T-cell (primary cell): Measurements from ENCODE around the gene RD3L. TPM values are rescaled to one million over a fixed set of nuclear protein-coding genes. Genes with fewer than 3 reads are reported as not detected.
"Not testable (repeated sequence)": the region's sequence is repeated elsewhere in the genome, so short reads cannot be mapped to it uniquely, and the experiment has no call there.

ENCODE experiments used
- ATAC-seq, 4 experiments: fragments of 200-7000 bp in 3 of 4; fragments of 150-1000 bp in 1 of 4; cut with Tn5 transposase; replicated peaks in 1 of 4; 1 replicate in 3 of 4; 2 replicates in 1 of 4; pipeline ENCODE4 v1.10.0; 2021; ENCODE audit warnings: moderate library complexity in 3 of 4, mild to moderate bottlenecking in 2 of 4, moderate number of reproducible peaks in 1 of 4
- CTCF ChIA-PET, 2 donors: fragments of 300-600 bp; sonication (Branson Sonifier 250); formaldehyde crosslinking; loops; one replicate each; lab custom pipeline; 2022; ENCODE audit warnings: antibody characterized with exemption in 2 of 2; lab: Charles Lee
- POLR2A ChIA-PET, 2 donors: fragments of 300-600 bp; sonication (Branson Sonifier 250); formaldehyde crosslinking; loops; one replicate each; lab custom pipeline; 2022; ENCODE audit warnings: antibody characterized with exemption in 2 of 2; lab: Charles Lee
- DNase-seq, 35 experiments: peaks; one replicate each; pipeline versions ENCODE4 v3.0.0 to v3.0.0-alpha.2; 2013 to 2023
- H3K27ac ChIP-seq: one replicate; pipeline ENCODE4 v1.5.1; 2013; ENCODE audit warnings: low read length
- H3K27me3 ChIP-seq, 2 experiments: replicated peaks in 1 of 2; 1 replicate in 1 of 2; 2 replicates in 1 of 2; pipeline versions ENCODE4 v1.6.1 to v1.7.0; 2013; ENCODE audit warnings: low read length in 1 of 2, mixed read lengths in 1 of 2; ENCODE audit not compliant: control insufficient read depth in 2 of 2, insufficient read depth in 2 of 2; ENCODE audit errors: extremely low read depth in 1 of 2
- H3K36me3 ChIP-seq, 2 donors: 1 replicate in 1 of 2; 2 replicates in 1 of 2; pipeline versions ENCODE4 v1.6.1 to v1.7.0; 2013; ENCODE audit warnings: low read length in 1 of 2; ENCODE audit not compliant: control insufficient read depth in 2 of 2, insufficient read depth in 1 of 2; ENCODE audit errors: extremely low read depth in 1 of 2
- H3K4me1 ChIP-seq, 2 experiments: 1 replicate in 1 of 2; 2 replicates in 1 of 2; pipeline versions ENCODE4 v1.6.1 to v1.7.0; 2013; ENCODE audit warnings: low read length in 2 of 2, mixed read lengths in 1 of 2; ENCODE audit not compliant: insufficient read depth in 2 of 2, control insufficient read depth in 1 of 2; ENCODE audit errors: extremely low read depth in 1 of 2
- H3K4me3 ChIP-seq, 2 donors: 1 replicate in 1 of 2; 2 replicates in 1 of 2; pipeline versions ENCODE4 v1.5.1 to v1.7.0; 2013; ENCODE audit warnings: mild to moderate bottlenecking in 2 of 2, low read length in 1 of 2, moderate library complexity in 1 of 2; ENCODE audit not compliant: control insufficient read depth in 1 of 2; ENCODE audit errors: extremely low read depth in 1 of 2
- H3K9me3 ChIP-seq: 2 replicates; pipeline ENCODE4 v1.7.0; 2013
- H3K27ac Mint-ChIP-seq, 2 donors: one replicate each; pipeline ENCODE4 v1.8.0; 2020 to 2021; ENCODE audit warnings: mild to moderate bottlenecking in 2 of 2, mixed read lengths in 2 of 2
- H3K27me3 Mint-ChIP-seq, 2 donors: one replicate each; pipeline ENCODE4 v1.8.0; 2021 to 2022; ENCODE audit warnings: mixed read lengths in 2 of 2
- H3K36me3 Mint-ChIP-seq: one replicate; pipeline ENCODE4 v1.8.0; 2021; ENCODE audit warnings: mixed read lengths
- H3K4me1 Mint-ChIP-seq, 3 donors: one replicate each; pipeline ENCODE4 v1.8.0; 2020 to 2022; ENCODE audit warnings: mixed read lengths in 3 of 3, mild to moderate bottlenecking in 1 of 3
- H3K4me3 Mint-ChIP-seq, 3 donors: one replicate each; pipeline ENCODE4 v1.8.0; 2020 to 2022; ENCODE audit warnings: mild to moderate bottlenecking in 3 of 3, mixed read lengths in 3 of 3, moderate library complexity in 3 of 3
- H3K9me3 Mint-ChIP-seq, 3 donors: one replicate each; pipeline ENCODE4 v1.8.0; 2020 to 2022; ENCODE audit warnings: mixed read lengths in 3 of 3
- WGBS: methylation state at CpG from one replicate; pipeline ENCODE4 v1.1.5; 2013; ENCODE audit warnings: missing lambda C conversion rate; ENCODE audit not compliant: insufficient coverage; 5-methylcytosine and 5-hydroxymethylcytosine counted together
- total RNA-seq, 35 experiments: library from RNA in 6 of 35; stranded (reverse) in 6 of 35; fragments of 120-200 nt in 1 of 35; gene quantifications; one replicate each; pipeline versions ENCODE4 v1.2.1 to v1.2.4 and lab custom pipeline; 2013 to 2026

RD3L gene
- total RNA-seq (not detected), total RNA-seq (lab: John Stamatoyannopoulos, UW) (0 reads per million in 29 experiments)
- not detected for total RNA-seq (2013)

- H3K9me3 ChIP-seq = no peaks in the 10 kb centered on the region
- CTCF ChIA-PET = interaction anchor here in 1 of 2 donors (0.6 to 0.7 kb wide), 2 partner anchors 36 to 67 kb away, joined by 3 to 4 read pairs; no protein-coding TSS in a partner anchor
- Mint-ChIP-seq H3K27ac (no peak within 1 kb of the TSS), H3K36me3 (no peaks in the 10 kb centered on the region), H3K27me3 (peaks cover 41 to 42% of the 10 kb centered on the region in 2 donors), H3K4me3 (no peak within 1 kb of the TSS), H3K4me1 (no peaks in the 10 kb centered on the region), H3K9me3 (peaks cover 0 to 3% (median 0%) of the 10 kb centered on the region in 3 donors)
- 82% methylated on average over 2 of the region's 14 CpGs for WGBS
- no peak within 1 kb of the TSS for H3K27ac ChIP-seq
- no peak for ATAC-seq
- no peaks in the 10 kb centered on the region for H3K36me3 ChIP-seq
- peaks cover 0 to 10% of the 10 kb centered on the region in 2 experiments for H3K27me3 ChIP-seq
- H3K4me1 ChIP-seq = no peaks in the 10 kb centered on the region
- DNase-seq = no peak
- POLR2A ChIA-PET = no interaction called here
- no peak within 1 kb of the TSS for H3K4me3 ChIP-seq
Observed at GRCh38 chr14:103941973-103942736, at the start of gene RD3L. Gene RD3L, minus strand, starts transcription at chr14:103942529. Its CDS starts 834 bp downstream, at chr14:103941695.

- Mint-ChIP-seq H3K9me3 (peaks cover 5 to 17% (median 9%) of the 10 kb centered on the region in 3 donors), H3K36me3 (peaks cover 4% of the 10 kb centered on the region), H3K27ac (no peak overlapping the region), H3K4me3 (no peak overlapping the region), H3K4me1 (no peaks in the 10 kb centered on the region), H3K27me3 (peaks cover 27 to 39% of the 10 kb centered on the region in 2 donors)
- ChIA-PET CTCF (no interaction called here), POLR2A (no interaction called here)
- ATAC-seq (no peak), DNase-seq (no peak)
- WGBS = no CpG with 5 or more reads among the region's 4 CpGs
- Histone ChIP-seq H3K27ac (no peak overlapping the region), H3K36me3 (no peaks in the 10 kb centered on the region), H3K9me3 (no peaks in the 10 kb centered on the region), H3K27me3 (peaks cover 0 to 27% of the 10 kb centered on the region in 2 experiments), H3K4me1 (no peaks in the 10 kb centered on the region), H3K4me3 (no peak overlapping the region)
Observed at GRCh38 chr14:103989964-103990363, 47.6 kb upstream of the RD3L start.

- Histone ChIP-seq H3K9me3 (no peaks in the 10 kb centered on the region), H3K27ac (no peak overlapping the region), H3K27me3 (peaks cover 0 to 23% of the 10 kb centered on the region in 2 experiments), H3K4me1 (no peaks in the 10 kb centered on the region), H3K36me3 (no peaks in the 10 kb centered on the region), H3K4me3 (no peak overlapping the region)
- Mint-ChIP-seq H3K36me3 (peaks cover 4% of the 10 kb centered on the region), H3K27me3 (peaks cover 27 to 39% of the 10 kb centered on the region in 2 donors), H3K9me3 (peaks cover 5 to 17% (median 9%) of the 10 kb centered on the region in 3 donors), H3K4me3 (no peak overlapping the region), H3K27ac (no peak overlapping the region), H3K4me1 (no peaks in the 10 kb centered on the region)
- 86% methylated on average over 1 of the region's 1 CpG for WGBS
- DNase-seq = no peak
- ATAC-seq = no peak
- ChIA-PET CTCF (no interaction called here), POLR2A (no interaction called here)
Observed at GRCh38 chr14:103989034-103989433, 46.7 kb upstream of the RD3L start.

GRCh38 chr14:103984196-103984595 is 41.9 kb upstream of the RD3L start:
- Mint-ChIP-seq H3K36me3 (peaks cover 3% of the 10 kb centered on the region), H3K27me3 (peaks cover 11 to 17% of the 10 kb centered on the region in 2 donors), H3K27ac (no peak overlapping the region), H3K4me1 (no peaks in the 10 kb centered on the region), H3K9me3 (peaks cover 2 to 14% (median 7%) of the 10 kb centered on the region in 3 donors), H3K4me3 (no peak overlapping the region)
- no peaks in the 10 kb centered on the region for H3K27me3 ChIP-seq
- H3K27ac ChIP-seq = no peak overlapping the region
- H3K36me3 ChIP-seq = no peaks in the 10 kb centered on the region
- H3K9me3 ChIP-seq = no peaks in the 10 kb centered on the region
- ATAC-seq = no peak
- H3K4me1 ChIP-seq = no peaks in the 10 kb centered on the region
- H3K4me3 ChIP-seq = no peak overlapping the region
- POLR2A ChIA-PET = no interaction called here
- CTCF ChIA-PET = no interaction called here
- no peak for DNase-seq
- 85% methylated on average over 5 of the region's 5 CpGs for WGBS

GRCh38 chr14:103980623-103981238 is 38.4 kb upstream of the RD3L start:
- H3K27me3 Mint-ChIP-seq = peaks cover 5 to 20% of the 10 kb centered on the region in 2 donors
- H3K4me1 Mint-ChIP-seq, H3K9me3 ChIP-seq, H3K4me1 ChIP-seq, H3K27ac Mint-ChIP-seq, H3K27me3 ChIP-seq, H3K27ac ChIP-seq, H3K36me3 Mint-ChIP-seq, H3K4me3 ChIP-seq, H3K36me3 ChIP-seq, H3K9me3 Mint-ChIP-seq, ATAC-seq, POLR2A ChIA-PET, H3K4me3 Mint-ChIP-seq: not testable (repeated sequence)
- WGBS = 96% methylated on average over 4 of the region's 14 CpGs
- peak in 1 of 35 experiments; percentile 6 for DNase-seq
- CTCF ChIA-PET = interaction anchor here in 1 of 2 donors (1.2 kb wide), 1 partner anchor 174 kb away, joined by 3 read pairs; no protein-coding TSS in a partner anchor

- Mint-ChIP-seq H3K9me3 (no peaks in the 10 kb centered on the region), H3K36me3 (no peaks in the 10 kb centered on the region), H3K27me3 (peaks cover 9 to 20% of the 10 kb centered on the region in 2 donors), H3K27ac (no peak overlapping the region), H3K4me3 (no peak overlapping the region), H3K4me1 (no peaks in the 10 kb centered on the region)
- DNase-seq (no peak), ATAC-seq (no peak)
- Histone ChIP-seq H3K36me3 (no peaks in the 10 kb centered on the region), H3K27ac (no peak overlapping the region), H3K27me3 (peaks cover 0 to 13% of the 10 kb centered on the region in 2 experiments), H3K4me3 (no peak overlapping the region), H3K4me1 (no peaks in the 10 kb centered on the region), H3K9me3 (no peaks in the 10 kb centered on the region)
- CTCF ChIA-PET = no interaction called here
- POLR2A ChIA-PET = interaction anchor here in 1 of 2 donors (0.6 kb wide), 1 partner anchor 565 kb away, joined by 3 read pairs; no protein-coding TSS in a partner anchor
- WGBS = no CpG with 5 or more reads among the region's 2 CpGs
Observed at GRCh38 chr14:103974575-103974974, 32.2 kb upstream of the RD3L start.
